Hematopoietic multipotent progenitor cell (in vitro differentiated cells): ENCODE results near the gene RNPEP. TPM values are rescaled to one million over a fixed set of nuclear protein-coding genes. Genes with fewer than 3 reads are reported as not detected.
"Not testable (repeated sequence)": the region's sequence is repeated elsewhere in the genome, so short reads cannot be mapped to it uniquely, and the experiment has no call there.

Source experiments
- DNase-seq, 3 donors: peaks; one replicate each; pipeline ENCODE4 v3.0.0-alpha.2; 2011 to 2015; ENCODE audit warnings: low read depth in 2 of 3, low spot score in 2 of 3
- total RNA-seq: library from RNA; depleted of rRNA; stranded (reverse); fragments of >200 nt; gene quantifications from one replicate; pipeline ENCODE4 v1.2.3, GENCODE V29; 2012

The RNPEP gene, protein sequence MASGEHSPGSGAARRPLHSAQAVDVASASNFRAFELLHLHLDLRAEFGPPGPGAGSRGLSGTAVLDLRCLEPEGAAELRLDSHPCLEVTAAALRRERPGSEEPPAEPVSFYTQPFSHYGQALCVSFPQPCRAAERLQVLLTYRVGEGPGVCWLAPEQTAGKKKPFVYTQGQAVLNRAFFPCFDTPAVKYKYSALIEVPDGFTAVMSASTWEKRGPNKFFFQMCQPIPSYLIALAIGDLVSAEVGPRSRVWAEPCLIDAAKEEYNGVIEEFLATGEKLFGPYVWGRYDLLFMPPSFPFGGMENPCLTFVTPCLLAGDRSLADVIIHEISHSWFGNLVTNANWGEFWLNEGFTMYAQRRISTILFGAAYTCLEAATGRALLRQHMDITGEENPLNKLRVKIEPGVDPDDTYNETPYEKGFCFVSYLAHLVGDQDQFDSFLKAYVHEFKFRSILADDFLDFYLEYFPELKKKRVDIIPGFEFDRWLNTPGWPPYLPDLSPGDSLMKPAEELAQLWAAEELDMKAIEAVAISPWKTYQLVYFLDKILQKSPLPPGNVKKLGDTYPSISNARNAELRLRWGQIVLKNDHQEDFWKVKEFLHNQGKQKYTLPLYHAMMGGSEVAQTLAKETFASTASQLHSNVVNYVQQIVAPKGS
- total RNA-seq: 23.2 TPM

DNA sequence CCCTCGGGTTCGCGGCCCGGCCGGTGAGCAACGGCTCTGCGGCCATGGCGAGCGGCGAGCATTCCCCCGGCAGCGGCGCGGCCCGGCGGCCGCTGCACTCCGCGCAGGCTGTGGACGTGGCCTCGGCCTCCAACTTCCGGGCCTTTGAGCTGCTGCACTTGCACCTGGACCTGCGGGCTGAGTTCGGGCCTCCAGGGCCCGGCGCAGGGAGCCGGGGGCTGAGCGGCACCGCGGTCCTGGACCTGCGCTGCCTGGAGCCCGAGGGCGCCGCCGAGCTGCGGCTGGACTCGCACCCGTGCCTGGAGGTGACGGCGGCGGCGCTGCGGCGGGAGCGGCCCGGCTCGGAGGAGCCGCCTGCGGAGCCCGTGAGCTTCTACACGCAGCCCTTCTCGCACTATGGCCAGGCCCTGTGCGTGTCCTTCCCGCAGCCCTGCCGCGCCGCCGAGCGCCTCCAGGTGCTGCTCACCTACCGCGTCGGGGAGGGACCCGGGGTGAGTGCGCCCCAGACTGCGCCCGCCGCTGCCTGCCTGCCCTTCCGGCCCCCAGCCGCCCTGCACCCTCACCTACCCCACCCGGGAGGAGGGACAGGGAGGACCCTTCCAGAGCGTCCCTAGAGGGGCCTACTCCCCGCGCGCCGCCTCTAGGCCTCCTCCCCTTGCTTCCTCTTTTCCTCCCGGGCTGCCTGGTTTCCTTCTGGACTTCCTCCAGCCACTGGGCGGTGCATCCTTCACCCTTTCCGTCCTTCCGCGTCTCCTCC lies at the start of gene RNPEP:
RNPEP (plus strand) TSS at position 26 of the 757 bp plus-strand sequence; CDS start at position 45, 19 bp downstream.
- DNase-seq: peak; percentile 41 to 56 (median 55)

DNA sequence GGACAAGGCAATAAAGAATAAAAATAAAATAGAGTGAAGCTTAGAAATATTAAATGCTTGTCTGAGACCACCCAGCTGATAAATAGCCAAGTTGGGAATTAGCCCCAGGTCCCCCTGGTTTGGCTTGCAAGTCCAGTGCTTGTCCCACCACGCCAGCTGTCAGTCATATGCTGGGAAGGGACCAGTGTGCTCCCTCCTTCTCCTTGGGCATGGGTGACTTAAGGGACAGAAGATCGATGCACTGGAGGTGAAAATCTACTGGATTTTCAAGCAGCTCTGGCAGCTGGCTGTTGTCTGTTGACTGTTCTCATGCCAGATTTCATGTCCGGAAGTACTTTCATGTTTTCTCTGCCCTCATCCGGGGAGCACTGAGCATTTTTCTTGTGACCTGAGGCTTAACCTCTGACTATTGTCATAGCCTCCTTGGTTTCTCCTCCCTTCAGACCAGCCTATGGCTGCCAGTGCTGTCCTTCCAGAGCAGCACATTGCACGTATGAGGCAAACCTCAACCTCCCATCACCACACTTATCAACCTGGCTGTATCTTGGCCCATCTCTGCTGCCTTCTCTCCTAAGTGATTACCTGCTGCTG lies 48.5 kb upstream of the RNPEP start:
- DNase-seq: no peak

DNA sequence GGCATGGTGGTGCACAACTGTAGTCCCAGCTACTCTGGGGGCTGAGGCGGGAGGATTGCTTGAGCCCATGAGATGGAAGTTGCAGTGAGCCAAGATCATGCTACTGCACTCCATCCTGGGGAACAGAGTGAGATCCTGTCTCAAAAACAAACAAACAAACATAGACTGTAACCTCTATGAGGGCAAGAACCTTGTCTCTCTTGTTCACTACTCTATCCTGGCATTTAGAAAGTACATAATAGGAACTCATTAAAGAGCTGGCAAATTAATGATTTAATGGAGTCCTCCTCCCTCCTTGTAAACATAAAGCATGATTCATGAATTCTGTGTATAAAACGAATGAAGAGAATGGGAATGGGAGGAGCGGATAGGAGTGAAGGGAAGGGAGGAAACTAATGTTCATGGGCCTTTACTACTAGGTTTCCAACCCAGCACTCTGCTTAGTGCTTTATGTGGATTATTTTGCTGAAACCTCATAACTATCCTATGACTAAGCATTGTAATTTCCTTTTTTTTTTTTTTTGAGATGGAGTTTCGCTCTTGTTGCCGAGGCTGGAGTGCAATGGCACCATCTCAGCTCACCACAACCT lies 44.7 kb upstream of the RNPEP start:
- DNase-seq: no peak

DNA sequence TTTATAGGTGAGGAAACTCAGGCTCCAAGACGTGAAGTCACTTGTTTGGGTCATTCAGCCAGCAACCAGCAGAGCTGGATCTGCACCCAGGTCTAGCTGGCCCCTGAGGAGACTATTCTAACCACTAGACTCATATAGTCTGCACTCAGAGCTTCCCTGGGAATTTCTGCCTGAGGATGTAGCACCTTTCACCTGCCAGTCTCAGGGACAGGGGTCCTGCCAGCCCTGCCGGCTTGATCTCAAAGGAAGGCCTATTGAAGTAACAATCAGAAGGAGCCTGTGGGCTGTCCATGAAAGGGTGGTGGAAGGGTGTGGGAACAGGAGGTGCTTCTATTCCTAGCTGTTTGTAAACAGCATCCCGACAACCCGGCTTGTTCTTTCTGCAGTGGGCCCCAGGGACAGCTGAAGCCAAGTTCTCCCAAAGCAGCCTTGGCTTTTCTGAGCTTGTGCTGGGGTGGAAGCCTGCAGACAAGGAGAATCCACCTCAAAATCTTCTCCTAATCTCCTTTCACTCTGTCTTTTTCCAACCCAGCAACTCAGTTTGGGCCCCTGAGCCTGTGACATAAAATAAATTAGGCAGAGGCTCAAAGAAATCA lies 43.9 kb upstream of the RNPEP start:
- no peak for DNase-seq

DNA sequence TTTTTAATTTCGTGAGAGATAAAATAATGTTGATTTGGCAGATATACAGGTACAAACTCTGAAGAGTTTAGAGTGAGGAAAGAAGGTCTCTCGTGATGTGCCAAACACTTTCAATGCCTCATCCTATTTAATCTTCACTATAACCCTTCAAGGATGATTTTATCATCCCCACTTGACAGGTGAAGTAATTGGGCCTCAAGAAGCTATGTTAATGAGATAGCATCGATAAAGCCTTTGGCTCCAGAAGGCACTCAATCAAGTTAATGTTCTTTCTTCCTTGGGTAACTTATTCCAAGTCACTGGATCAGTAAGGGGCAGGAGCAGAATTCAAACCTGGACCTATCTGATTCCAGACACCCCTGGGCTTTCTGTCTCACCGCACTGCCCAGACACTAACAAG lies 43.3 kb upstream of the RNPEP start:
- DNase-seq: no peak

DNA sequence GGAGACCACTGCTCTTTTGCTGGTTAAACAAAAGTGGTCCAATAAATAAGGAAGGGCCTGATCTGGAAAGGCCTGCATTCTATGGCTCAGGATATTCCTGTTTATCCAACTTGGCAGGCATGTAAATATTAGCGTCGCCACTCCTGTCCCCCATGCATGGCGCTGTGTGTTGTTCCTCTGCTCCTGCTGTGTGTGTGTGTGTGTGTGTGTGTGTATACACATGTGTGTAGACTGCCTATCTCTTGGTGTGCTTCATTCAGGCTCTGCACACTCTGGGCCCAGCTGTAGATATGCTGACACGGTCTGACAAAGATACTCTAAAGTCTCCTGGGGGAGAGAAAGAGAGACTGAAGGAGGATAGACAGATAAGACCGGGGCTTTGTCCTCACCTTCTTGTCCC lies 42.9 kb upstream of the RNPEP start:
- no peak for DNase-seq

DNA sequence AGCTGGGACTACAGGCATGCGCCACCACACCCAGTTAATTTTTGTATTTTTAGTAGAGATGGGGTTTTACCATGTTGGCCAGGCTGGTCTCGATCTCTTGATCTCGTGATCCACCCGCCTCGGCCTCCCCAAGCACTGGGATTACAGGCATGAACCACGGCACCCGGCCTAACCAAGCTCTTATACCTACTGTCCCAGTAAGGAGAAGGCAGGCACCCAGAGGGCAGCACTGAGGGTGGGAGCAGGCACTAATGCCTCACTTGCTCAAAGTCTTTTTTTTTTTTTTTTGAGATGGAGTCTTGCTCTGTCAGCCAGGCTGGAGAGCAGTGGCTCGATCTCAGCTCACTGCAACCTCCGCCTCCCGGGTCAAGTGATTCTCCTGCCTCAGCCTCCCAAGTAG lies 42.1 kb upstream of the RNPEP start:
- not testable (repeated sequence) for DNase-seq

DNA sequence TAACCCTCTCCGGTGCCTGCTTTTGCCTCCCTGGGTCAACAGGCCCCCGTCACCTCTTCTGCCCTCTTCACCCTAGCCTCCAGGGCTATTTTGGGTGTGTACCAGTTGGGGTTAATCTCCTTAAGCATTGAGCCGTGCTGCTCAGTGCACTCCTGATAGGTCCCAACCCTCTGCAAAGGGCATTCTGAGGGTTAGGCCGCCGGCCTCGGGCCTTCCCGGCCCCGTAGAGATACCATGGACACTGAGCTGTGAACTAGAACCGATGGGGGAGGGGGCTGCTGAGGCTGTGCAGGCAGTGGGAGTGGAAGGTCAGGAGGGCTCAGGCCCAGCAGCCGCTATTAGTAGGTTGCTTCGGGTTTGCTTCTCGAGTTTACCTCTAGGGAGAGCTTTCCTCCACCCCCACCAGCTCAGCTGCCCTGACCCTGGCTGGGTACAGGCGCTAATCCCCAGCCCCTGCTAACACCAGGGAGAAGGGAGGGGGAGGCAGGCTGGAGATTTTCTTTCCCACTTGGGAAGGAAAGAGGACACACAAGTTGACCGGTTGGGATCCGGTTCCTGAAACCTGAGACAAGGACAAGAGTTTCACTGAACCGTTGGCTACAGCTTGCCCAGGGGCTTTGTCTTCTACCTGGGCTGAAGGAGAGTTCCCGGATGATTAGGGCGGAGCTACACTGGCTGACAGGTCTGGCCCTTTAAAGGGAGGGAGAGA lies 40.9 kb upstream of the RNPEP start:
- no peak for DNase-seq

DNA sequence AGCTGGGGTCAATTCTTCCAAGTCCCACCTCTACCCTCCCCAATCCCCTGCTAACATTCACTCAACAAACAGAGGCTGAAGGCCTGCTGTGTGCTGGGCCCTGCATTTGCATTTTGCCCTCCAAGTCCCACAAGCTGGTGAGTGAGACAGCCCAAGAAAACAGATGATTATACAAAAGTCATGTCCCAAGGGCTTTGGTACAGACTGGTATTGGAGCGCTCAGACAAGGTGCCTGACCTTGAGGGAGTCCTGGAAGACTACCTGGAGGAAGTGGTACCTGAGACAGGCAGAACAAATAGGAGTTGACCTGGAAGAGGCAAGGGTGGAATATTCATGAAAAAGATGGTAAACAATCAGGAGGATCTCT lies 40.3 kb upstream of the RNPEP start:
- no peak for DNase-seq

DNA sequence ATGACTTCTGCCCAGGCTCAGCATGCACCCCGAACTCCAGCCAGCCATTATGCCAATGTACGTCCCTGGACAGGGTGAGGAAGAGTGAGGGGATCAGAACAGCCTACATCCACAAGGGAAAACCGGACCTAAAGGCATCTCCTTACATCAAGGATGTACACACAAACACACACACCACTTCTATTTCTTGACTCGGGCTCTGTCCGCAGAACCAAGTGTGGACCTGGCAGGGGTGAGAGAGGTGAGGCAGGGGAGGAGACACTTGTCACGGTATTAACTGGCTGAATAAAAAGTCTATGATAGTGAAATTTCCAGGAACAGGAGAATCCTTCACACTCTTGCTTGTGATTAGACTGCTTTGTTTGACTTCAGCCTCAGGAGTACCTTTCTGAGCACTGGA lies 38.4 kb upstream of the RNPEP start:
- DNase-seq: no peak

DNA sequence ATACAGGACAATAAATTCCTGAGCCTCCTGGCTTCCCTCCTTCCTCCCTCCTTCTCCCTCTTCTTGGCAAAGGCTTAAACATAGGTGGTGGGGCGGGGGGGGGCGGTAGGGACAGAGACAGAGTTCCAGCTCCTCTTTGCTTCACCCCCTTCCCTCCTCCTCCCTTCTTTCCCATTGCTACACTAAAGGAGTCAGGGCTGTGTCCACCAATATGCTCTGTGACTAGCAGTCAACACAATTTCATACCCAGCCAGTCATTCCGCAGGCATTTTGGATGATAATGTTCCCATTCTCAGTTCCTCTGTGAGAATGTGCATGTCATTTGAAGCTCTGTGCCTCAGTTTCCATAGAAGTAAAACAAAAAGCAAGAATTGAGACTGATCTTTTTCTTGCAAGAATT lies 37.8 kb upstream of the RNPEP start:
- no peak for DNase-seq

DNA sequence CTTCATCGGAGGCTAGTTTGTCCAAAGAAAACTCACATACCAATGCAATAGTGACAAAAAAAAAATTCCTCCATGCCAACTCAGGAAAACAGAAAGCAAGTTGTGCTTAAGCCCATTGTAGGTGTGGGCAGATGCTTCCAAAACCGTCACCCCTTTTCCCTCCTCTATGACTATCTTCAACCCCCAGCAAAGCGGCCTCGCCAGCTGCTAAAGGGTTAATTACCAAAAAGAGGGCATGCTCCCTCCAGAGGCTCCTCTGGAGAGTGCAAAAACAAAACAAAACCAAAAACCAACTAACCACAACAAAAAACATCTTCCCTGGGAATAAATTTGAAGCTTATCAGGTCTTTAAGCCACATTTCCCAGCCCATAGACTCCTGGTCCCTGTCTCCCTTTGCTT lies 37.3 kb upstream of the RNPEP start:
- peak in 2 of 3 donors; percentile 14 to 35 for DNase-seq

DNA sequence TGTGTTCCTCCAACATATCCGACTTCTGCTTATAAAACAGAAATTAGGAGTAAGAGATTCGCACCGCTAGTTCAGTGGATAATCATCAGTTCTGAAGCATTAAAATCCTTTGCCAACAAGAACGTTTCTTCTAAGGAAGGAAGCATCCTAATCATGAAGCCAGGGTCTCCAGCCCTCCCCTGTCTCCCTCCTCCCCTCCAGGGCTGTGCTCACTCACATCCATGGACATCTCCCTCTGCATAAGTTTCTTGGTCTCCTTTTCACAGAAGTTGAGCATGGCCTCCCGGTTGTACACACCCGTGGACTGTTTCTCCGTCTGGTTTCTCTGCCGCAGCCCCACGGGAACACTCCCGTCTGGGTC lies 36.6 kb upstream of the RNPEP start:
- DNase-seq: no peak

DNA sequence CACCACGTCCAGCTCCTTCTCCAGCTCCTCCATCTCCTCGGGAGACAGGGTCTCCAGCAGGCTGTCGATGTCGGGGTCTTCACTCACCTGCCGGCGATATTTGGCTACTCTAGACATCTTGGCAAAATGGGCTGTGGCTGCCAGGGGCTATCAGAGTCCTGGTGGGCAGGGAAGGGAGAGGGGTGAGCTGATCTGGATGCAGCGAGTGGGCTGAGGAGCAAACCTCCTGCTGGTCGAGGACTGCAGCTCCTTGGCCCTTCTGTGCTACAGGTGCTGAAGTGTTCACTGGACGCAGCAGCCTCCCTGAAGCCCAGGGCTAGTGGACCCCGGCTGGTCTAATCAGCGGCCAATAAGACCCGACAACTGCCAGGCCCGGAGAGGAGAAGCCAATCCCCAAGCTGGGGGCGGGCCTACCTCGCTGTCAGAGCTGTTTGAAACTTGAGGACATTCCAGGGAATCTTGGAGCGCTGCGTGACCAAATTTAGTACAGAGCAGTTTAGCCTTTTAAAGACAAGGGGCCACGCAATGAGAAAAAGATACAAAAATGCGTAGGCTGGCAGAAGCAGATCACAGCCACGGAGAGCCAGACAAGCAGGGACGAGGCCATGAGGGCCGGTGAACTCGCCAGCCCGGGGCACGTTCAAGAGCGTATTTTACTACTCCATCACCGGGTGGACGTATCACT lies 36.1 kb upstream of the RNPEP start, which contains the start of gene LMOD1:
LMOD1 (minus strand) TSS at position 325 of the 685 bp plus-strand sequence; CDS start at position 117, 208 bp downstream.
- DNase-seq: peak in 2 of 3 donors; percentile 11 to 25

DNA sequence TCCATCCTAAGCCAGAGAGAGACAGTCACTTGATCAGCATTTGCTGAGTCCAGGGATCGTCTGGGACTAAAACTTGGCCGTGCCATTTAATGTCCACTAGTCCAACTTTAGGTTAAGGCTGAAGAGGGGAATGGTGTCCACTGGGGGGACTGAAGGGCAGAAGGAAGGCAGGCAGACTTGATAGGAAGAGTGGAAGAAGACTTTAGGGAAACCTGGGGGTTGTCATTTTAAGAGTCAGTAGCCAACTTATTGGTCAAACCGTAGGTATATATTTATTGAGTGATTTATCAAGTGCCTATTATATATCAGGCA lies 34.8 kb upstream of the RNPEP start:
- no peak for DNase-seq

DNA sequence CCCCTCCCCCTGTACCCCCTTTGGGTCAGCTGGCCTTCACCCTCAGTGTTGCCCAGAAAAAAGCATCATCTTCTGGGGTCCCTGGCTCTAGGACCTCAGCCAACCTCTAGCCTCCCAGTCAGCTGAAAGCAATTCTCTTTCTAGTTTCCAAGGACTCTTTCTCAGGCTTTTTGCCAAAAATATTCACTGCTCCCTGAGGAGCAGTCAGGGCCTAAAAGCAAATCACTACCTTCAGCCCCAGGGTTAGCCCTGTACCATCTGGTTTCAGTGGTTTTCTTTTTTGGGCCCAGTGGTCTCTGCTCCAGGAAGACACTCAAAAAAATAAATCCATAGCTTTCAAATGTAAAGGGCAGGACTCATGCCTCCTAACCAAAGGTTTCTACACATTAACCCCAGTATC lies 33.0 kb upstream of the RNPEP start:
- no peak for DNase-seq

DNA sequence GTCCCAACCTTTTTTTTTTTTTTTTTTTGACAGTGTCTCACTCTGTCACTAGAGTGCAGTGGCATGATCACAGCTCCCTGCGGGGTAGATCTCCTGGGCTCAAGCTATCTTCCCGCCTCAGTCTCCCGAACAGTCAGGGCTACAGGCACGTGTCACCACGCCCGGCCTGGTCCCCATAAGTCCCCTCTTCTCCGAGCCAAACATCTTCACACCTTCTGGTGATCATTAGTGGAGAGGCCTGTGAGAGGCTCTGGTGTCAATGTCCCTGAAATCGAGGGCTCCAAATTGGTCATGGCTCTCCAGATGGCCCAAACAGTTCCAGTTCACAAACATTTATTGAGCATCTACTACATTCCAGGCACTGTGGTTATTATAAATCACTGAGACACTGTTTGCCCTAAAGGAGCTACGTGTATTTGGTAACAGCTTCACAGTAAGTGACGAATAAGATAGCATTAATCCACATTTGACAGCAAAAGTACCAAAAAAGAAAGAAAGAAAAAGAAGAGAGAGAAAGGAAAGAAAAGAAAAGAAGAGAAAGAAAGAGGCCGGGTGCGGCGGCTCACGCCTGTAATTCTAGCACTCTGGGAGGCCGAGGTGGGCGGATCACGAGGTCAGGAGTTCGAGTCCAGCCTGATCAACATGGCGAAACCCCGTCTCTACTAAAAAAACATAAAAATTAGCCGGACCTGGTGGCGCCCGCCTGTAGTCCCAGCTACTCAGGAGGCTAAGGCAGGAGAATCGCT lies 28.0 kb upstream of the RNPEP start:
- DNase-seq: no peak

DNA sequence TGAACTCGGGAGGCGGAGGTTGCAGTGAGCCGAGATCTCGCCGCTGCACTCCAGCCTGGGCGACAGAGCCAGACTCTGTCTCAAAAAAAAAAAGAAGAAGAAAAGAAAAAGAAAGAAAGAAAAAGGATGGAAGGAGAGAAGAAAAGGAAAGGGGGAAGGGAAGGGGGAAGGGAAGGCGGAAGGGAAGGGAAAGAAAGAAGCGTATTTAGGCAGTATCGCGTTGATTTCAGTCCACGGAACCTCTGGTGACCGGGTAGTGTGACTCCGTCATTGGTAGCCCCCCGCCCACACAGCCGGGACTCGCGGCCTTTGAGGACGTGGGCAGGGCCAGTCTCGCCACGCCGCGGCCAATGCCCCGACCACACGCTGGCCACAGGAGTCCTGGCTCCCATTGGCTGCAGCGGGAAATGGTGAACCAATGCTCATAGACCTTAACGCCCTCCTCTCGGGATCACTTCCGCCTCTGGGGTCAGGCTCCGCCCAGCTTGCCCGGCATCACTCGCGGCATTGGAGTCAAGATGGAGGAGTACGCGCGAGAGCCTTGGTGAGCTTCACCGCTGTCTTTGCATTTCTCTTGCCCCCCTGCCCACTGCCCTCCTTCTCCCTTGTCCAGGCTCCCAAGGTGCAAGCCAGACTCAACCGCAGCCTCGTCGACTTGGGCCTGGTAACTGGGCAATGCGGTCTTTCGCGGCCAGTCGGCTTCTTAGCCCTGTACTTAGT lies 27.3 kb upstream of the RNPEP start, which contains the start of gene TIMM17A:
TIMM17A (plus strand) TSS at position 495 of the 720 bp plus-strand sequence; CDS start at position 519, 24 bp downstream.
- peak; percentile 79 to 99 (median 97) for DNase-seq
